Measurements from ENCODE around the gene KLF13.

The KLF13 gene

GRCh38 chr15:31326156-31326874 lies at the start of gene KLF13:
KLF13 (plus strand) TSS chr15:31326835; CDS start chr15:31327213, 378 bp downstream.
- DNase-seq (ENCODE audit: low read depth in 1 of 2, low spot score in 1 of 2), result peak; percentile 99 to 100

GRCh38 chr15:31277335-31278060 lies 49.1 kb upstream of the KLF13 start:
- no peak for DNase-seq (ENCODE audit: low read depth in 1 of 2, low spot score in 1 of 2)

GRCh38 chr15:31278061-31278445 lies 48.6 kb upstream of the KLF13 start:
- no peak for DNase-seq (ENCODE audit: low read depth in 1 of 2, low spot score in 1 of 2)

GRCh38 chr15:31278544-31279220 lies 48.0 kb upstream of the KLF13 start:
- DNase-seq (ENCODE audit: low read depth in 1 of 2, low spot score in 1 of 2), result no peak

- no peak for DNase-seq (ENCODE audit: low read depth in 1 of 2, low spot score in 1 of 2)
These were observed 47.2 kb upstream of the KLF13 start for GRCh38 chr15:31279221-31280045.

- no peak for DNase-seq (ENCODE audit: low read depth in 1 of 2, low spot score in 1 of 2)
These were observed 46.4 kb upstream of the KLF13 start for GRCh38 chr15:31280046-31280830.

GRCh38 chr15:31280831-31281216 lies 45.8 kb upstream of the KLF13 start:
- no peak for DNase-seq (ENCODE audit: low read depth in 1 of 2, low spot score in 1 of 2)

GRCh38 chr15:31283043-31283442 lies 43.6 kb upstream of the KLF13 start:
- no peak for DNase-seq (ENCODE audit: low read depth in 1 of 2, low spot score in 1 of 2)

GRCh38 chr15:31285772-31286261 lies 40.8 kb upstream of the KLF13 start:
- DNase-seq (ENCODE audit: low read depth in 1 of 2, low spot score in 1 of 2), result no peak

- no peak for DNase-seq (ENCODE audit: low read depth in 1 of 2, low spot score in 1 of 2)
These were observed 35.5 kb upstream of the KLF13 start for GRCh38 chr15:31291048-31291578.

GRCh38 chr15:31292391-31293015 lies 34.1 kb upstream of the KLF13 start:
- DNase-seq (ENCODE audit: low read depth in 1 of 2, low spot score in 1 of 2), result no peak

- DNase-seq (ENCODE audit: low read depth in 1 of 2, low spot score in 1 of 2), result no peak
These were observed 33.0 kb upstream of the KLF13 start for GRCh38 chr15:31293655-31294054.

GRCh38 chr15:31294067-31294466 lies 32.6 kb upstream of the KLF13 start:
- no peak for DNase-seq (ENCODE audit: low read depth in 1 of 2, low spot score in 1 of 2)

GRCh38 chr15:31295658-31296057 lies 31.0 kb upstream of the KLF13 start:
- DNase-seq (ENCODE audit: low read depth in 1 of 2, low spot score in 1 of 2), result no peak

- DNase-seq (ENCODE audit: low read depth in 1 of 2, low spot score in 1 of 2), result no peak
These were observed 30.4 kb upstream of the KLF13 start for GRCh38 chr15:31296219-31296645.

- DNase-seq (ENCODE audit: low read depth in 1 of 2, low spot score in 1 of 2), result no peak
These were observed 29.7 kb upstream of the KLF13 start for GRCh38 chr15:31296646-31297574.

- no peak for DNase-seq (ENCODE audit: low read depth in 1 of 2, low spot score in 1 of 2)
These were observed 28.8 kb upstream of the KLF13 start for GRCh38 chr15:31297575-31298456.

Data from activated T-helper 1 cell treated with anti-CD3 and anti-CD28 coated beads, Interleukin-2, amount 50 U/mL, for 16 hours (primary cell).